Thyroid gland (tissue), 4 donors: ENCODE results near the gene C1QTNF3. TPM values are rescaled to one million over a fixed set of nuclear protein-coding genes. Genes with fewer than 3 reads are reported as not detected.
A peak's percentile ranks its signal among the peaks of the same experiment; 100 is the strongest.

Source experiments
- DNase-seq, 2 donors: peaks; one replicate each; pipeline ENCODE4 v3.0.0-alpha.2; 2019
- H3K27ac ChIP-seq, 3 donors: fragments of 200-600 bp; sonication (generic); 1 replicate in 2 of 3; 2 replicates in 1 of 3; pipeline ENCODE4 v1.5.1; 2016 to 2019; ENCODE audit warnings: mild to moderate bottlenecking in 1 of 3, moderate library complexity in 1 of 3
- H3K27me3 ChIP-seq: fragments of 200-600 bp; sonication (generic); one replicate; pipeline ENCODE4 v1.5.1; 2019
- H3K36me3 ChIP-seq, 2 donors: fragments of 200-600 bp; sonication (generic); one replicate each; pipeline ENCODE4 v1.5.1; 2016 to 2019
- H3K4me1 ChIP-seq, 2 donors: fragments of 200-600 bp; sonication (generic); one replicate each; pipeline ENCODE4 v1.5.1; 2017 to 2019
- H3K4me3 ChIP-seq, 3 donors: fragments of 200-600 bp; sonication (generic); replicated peaks in 1 of 3; 1 replicate in 2 of 3; 2 replicates in 1 of 3; pipeline ENCODE4 v1.5.1; 2016; ENCODE audit warnings: mild to moderate bottlenecking in 1 of 3
- H3K9me3 ChIP-seq: fragments of 200-600 bp; sonication (generic); one replicate; pipeline ENCODE4 v1.5.1; 2017
- CTCF ChIP-seq, 6 experiments: fragments of 200-600 bp in 3 of 6; fragments of 450-650 bp in 3 of 6; sonication (generic) in 3 of 6; IDR thresholded peaks; one replicate each; pipeline ENCODE4 v1.5.1; 2016 to 2019; ENCODE audit warnings: antibody characterized with exemption in 6 of 6, mild to moderate bottlenecking in 2 of 6, inconsistent platforms in 1 of 6, moderate library complexity in 1 of 6
- POLR2A ChIP-seq, 2 donors: fragments of 450-650 bp; IDR thresholded peaks; one replicate each; pipeline ENCODE4 v1.6.1; 2017; ENCODE audit warnings: antibody characterized with exemption in 2 of 2, mild to moderate bottlenecking in 2 of 2, moderate library complexity in 1 of 2
- WGBS, 2 donors: methylation state at CpG; one replicate each; pipeline ENCODE4 v1.1.5; 2017; 5-methylcytosine and 5-hydroxymethylcytosine counted together
- intact Hi-C: fragments of 100-400 bp; cut with DNase I; formaldehyde crosslinking; loops from one replicate; pipeline ENCODE4 v1.15.1; 2023
- total RNA-seq, 4 donors: library from RNA; depleted of rRNA; stranded (reverse); fragments of >200 nt; gene quantifications; one replicate each; pipeline ENCODE4 v1.2.3, GENCODE V29; 2016

C1QTNF3 gene
- total RNA-seq, 4 donors from 2014 or later: 6.2 to 12.3 (median 8.8) TPM

- TF ChIP-seq CTCF (IDR thresholded peaks at IDR 0.05): no peak
- no peak for TF ChIP-seq POLR2A (IDR thresholded peaks at IDR 0.05)
- no peak for DNase-seq
- WGBS, 2 donors: 95 to 98% methylated on average over 5 to 8 of the region's 15 CpGs
- no peak overlapping the region for H3K4me3 ChIP-seq
- no peaks in the 10 kb centered on the region for H3K27me3 ChIP-seq
- intact Hi-C loops: no loop called here
- no peak overlapping the region for H3K27ac ChIP-seq
- no peaks in the 10 kb centered on the region for H3K4me1 ChIP-seq
- peaks cover 6 to 19% of the 10 kb centered on the region in 2 donors for H3K36me3 ChIP-seq
- H3K9me3 ChIP-seq: no peaks in the 10 kb centered on the region
These were observed 58.8 kb downstream of the C1QTNF3 start for GRCh38 chr5:33984178-33984577.

- WGBS, 2 donors: 40 to 44% methylated on average over 8 of the region's 8 CpGs
- TF ChIP-seq CTCF (IDR thresholded peaks at IDR 0.05) (no peak), POLR2A (IDR thresholded peaks at IDR 0.05) (no peak)
- intact Hi-C loops: no loop called here
- Histone ChIP-seq H3K4me3 (no peak overlapping the region), H3K27ac (no peak overlapping the region), H3K27me3 (no peaks in the 10 kb centered on the region), H3K4me1 (no peaks in the 10 kb centered on the region), H3K9me3 (no peaks in the 10 kb centered on the region), H3K36me3 (peaks cover 0 to under 1% of the 10 kb centered on the region in 2 donors)
- peak; percentile 9 to 24 for DNase-seq
These were observed 61.4 kb downstream of the C1QTNF3 start for GRCh38 chr5:33981408-33982162.

GRCh38 chr5:33980030-33980429 is 63.0 kb downstream of the C1QTNF3 start:
- intact Hi-C loops: no loop called here
- no peak for DNase-seq
- H3K36me3 ChIP-seq: no peaks in the 10 kb centered on the region
- no peaks in the 10 kb centered on the region for H3K9me3 ChIP-seq
- no peak overlapping the region for H3K27ac ChIP-seq
- 95% methylated on average over 3 of the region's 3 CpGs for WGBS, 2 donors
- no peaks in the 10 kb centered on the region for H3K27me3 ChIP-seq
- H3K4me3 ChIP-seq: no peak overlapping the region
- TF ChIP-seq POLR2A (IDR thresholded peaks at IDR 0.05): no peak
- no peak for TF ChIP-seq CTCF (IDR thresholded peaks at IDR 0.05)
- no peaks in the 10 kb centered on the region for H3K4me1 ChIP-seq

GRCh38 chr5:33978306-33978705 is 64.7 kb downstream of the C1QTNF3 start:
- intact Hi-C loops: no loop called here
- no peak for TF ChIP-seq POLR2A (IDR thresholded peaks at IDR 0.05)
- TF ChIP-seq CTCF (IDR thresholded peaks at IDR 0.05): no peak
- no peaks in the 10 kb centered on the region for H3K4me1 ChIP-seq
- 90 to 93% methylated on average over 1 of the region's 1 CpG for WGBS, 2 donors
- no peaks in the 10 kb centered on the region for H3K27me3 ChIP-seq
- no peak overlapping the region for H3K27ac ChIP-seq
- DNase-seq: no peak
- no peaks in the 10 kb centered on the region for H3K9me3 ChIP-seq
- H3K36me3 ChIP-seq: no peaks in the 10 kb centered on the region
- H3K4me3 ChIP-seq: no peak overlapping the region

GRCh38 chr5:33976307-33976706 is 66.7 kb downstream of the C1QTNF3 start:
- no peaks in the 10 kb centered on the region for H3K36me3 ChIP-seq
- no peak for DNase-seq
- 76 to 85% methylated on average over 1 of the region's 1 CpG for WGBS, 2 donors
- H3K4me1 ChIP-seq: no peaks in the 10 kb centered on the region
- intact Hi-C loops: no loop called here
- H3K4me3 ChIP-seq: no peak overlapping the region
- H3K27me3 ChIP-seq: no peaks in the 10 kb centered on the region
- TF ChIP-seq CTCF (IDR thresholded peaks at IDR 0.05) (no peak), POLR2A (IDR thresholded peaks at IDR 0.05) (no peak)
- no peak overlapping the region for H3K27ac ChIP-seq
- no peaks in the 10 kb centered on the region for H3K9me3 ChIP-seq
